ENCODE measurements around the gene WDR19.
"Not testable (repeated sequence)": the region's sequence is repeated elsewhere in the genome, so short reads cannot be mapped to it uniquely, and the experiment has no call there.

The WDR19 gene

GRCh38 chr4:39279416-39279815 is 97.1 kb downstream of the WDR19 start:
- DNase-seq (ENCODE audit: low spot score): no peak
- TF ChIP-seq CTCF (IDR thresholded peaks at IDR 0.05; ENCODE audit: extremely low read depth, missing control alignments): no peak

GRCh38 chr4:39280770-39281169 is 98.4 kb downstream of the WDR19 start:
- DNase-seq (ENCODE audit: low spot score): no peak
- TF ChIP-seq CTCF (IDR thresholded peaks at IDR 0.05; ENCODE audit: extremely low read depth, missing control alignments): no peak

- no peak for TF ChIP-seq CTCF (IDR thresholded peaks at IDR 0.05; ENCODE audit: extremely low read depth, missing control alignments)
- no peak for DNase-seq (ENCODE audit: low spot score)
These were observed 102.9 kb downstream of the WDR19 start for GRCh38 chr4:39285111-39285795.

GRCh38 chr4:39285853-39286252 is 103.5 kb downstream of the WDR19 start:
- DNase-seq (ENCODE audit: low spot score): no peak
- no peak for TF ChIP-seq CTCF (IDR thresholded peaks at IDR 0.05; ENCODE audit: extremely low read depth, missing control alignments)

GRCh38 chr4:39286263-39286662 is 103.9 kb downstream of the WDR19 start:
- DNase-seq (ENCODE audit: low spot score): no peak
- no peak for TF ChIP-seq CTCF (IDR thresholded peaks at IDR 0.05; ENCODE audit: extremely low read depth, missing control alignments)

- no peak for TF ChIP-seq CTCF (IDR thresholded peaks at IDR 0.05; ENCODE audit: extremely low read depth, missing control alignments)
- no peak for DNase-seq (ENCODE audit: low spot score)
These were observed 104.9 kb downstream of the WDR19 start for GRCh38 chr4:39287223-39287622.

- no peak for DNase-seq (ENCODE audit: low spot score)
- TF ChIP-seq CTCF (IDR thresholded peaks at IDR 0.05; ENCODE audit: extremely low read depth, missing control alignments): no peak
These were observed 109.4 kb downstream of the WDR19 start for GRCh38 chr4:39291686-39292085.

GRCh38 chr4:39292433-39292832 is 110.1 kb downstream of the WDR19 start:
- not testable (repeated sequence) for DNase-seq (ENCODE audit: low spot score)
